ENCODE results near the gene RAP1GAP2. TPM values are rescaled to one million over a fixed set of nuclear protein-coding genes. Genes with fewer than 3 reads are reported as not detected.
"Not testable (repeated sequence)": the region's sequence is repeated elsewhere in the genome, so short reads cannot be mapped to it uniquely, and the experiment has no call there.

RAP1GAP2 gene
- total RNA-seq, 3 donors from 2014 or later (not counting 1 experiment from before 2014, with no cell fraction given), result 274 to 418 (median 390) TPM

DNA sequence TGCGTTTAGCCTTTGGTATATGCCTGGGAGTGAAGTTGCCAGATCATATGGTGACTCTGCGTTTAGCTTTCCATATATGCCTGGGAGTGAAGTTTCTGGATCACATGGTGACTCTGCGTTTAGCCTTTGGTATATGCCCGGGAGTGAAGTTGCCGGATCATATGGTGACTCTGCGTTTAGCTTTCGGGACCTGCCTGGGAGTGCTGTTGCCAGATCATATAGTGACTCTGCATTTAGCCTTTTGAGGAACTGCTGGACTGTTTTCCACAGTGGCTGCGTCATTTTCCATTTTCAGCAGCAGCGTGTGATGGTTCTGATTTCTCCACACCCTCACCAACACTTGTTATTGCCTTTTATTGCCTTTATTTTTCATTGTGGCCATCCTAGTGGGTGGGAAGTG lies 194.2 kb downstream of the RAP1GAP2 start:
- peaks cover 66% of the 10 kb centered on the region for H3K36me3 ChIP-seq (ENCODE audit: control insufficient read depth, insufficient read depth, low read length)
- Mint-ChIP-seq H3K27me3 (ENCODE audit: low read depth in 2 of 2) (no peaks in the 10 kb centered on the region), H3K36me3 (peaks cover 7% of the 10 kb centered on the region), H3K27ac (peak overlapping the region; percentile 14 to 58), H3K4me3 (no peak overlapping the region), H3K4me1 (peaks cover 12 to 14% of the 10 kb centered on the region in 2 donors), H3K9me3 (no peaks in the 10 kb centered on the region)
- intact Hi-C loops (cut with micrococcal nuclease), result no loop called here
- DNase-seq (no peak), ATAC-seq (no peak)
- H3K9me3 ChIP-seq (ENCODE audit: control insufficient read depth, insufficient read depth, low read length), result no peaks in the 10 kb centered on the region
- no peak overlapping the region for H3K27ac ChIP-seq (ENCODE audit: low read length)
- no peaks in the 10 kb centered on the region for H3K4me1 ChIP-seq (ENCODE audit: control insufficient read depth, insufficient read depth, low read length)
- TF ChIP-seq, protein P1, sequence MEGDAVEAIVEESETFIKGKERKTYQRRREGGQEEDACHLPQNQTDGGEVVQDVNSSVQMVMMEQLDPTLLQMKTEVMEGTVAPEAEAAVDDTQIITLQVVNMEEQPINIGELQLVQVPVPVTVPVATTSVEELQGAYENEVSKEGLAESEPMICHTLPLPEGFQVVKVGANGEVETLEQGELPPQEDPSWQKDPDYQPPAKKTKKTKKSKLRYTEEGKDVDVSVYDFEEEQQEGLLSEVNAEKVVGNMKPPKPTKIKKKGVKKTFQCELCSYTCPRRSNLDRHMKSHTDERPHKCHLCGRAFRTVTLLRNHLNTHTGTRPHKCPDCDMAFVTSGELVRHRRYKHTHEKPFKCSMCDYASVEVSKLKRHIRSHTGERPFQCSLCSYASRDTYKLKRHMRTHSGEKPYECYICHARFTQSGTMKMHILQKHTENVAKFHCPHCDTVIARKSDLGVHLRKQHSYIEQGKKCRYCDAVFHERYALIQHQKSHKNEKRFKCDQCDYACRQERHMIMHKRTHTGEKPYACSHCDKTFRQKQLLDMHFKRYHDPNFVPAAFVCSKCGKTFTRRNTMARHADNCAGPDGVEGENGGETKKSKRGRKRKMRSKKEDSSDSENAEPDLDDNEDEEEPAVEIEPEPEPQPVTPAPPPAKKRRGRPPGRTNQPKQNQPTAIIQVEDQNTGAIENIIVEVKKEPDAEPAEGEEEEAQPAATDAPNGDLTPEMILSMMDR (IDR thresholded peaks at IDR 0.05), result no peak
- WGBS (ENCODE audit: insufficient coverage), result 93% methylated on average over 9 of the region's 9 CpGs
- no peak overlapping the region for H3K4me3 ChIP-seq (ENCODE audit: low read length)
- no peaks in the 10 kb centered on the region for H3K27me3 ChIP-seq (ENCODE audit: control insufficient read depth, insufficient read depth, low read length)

DNA sequence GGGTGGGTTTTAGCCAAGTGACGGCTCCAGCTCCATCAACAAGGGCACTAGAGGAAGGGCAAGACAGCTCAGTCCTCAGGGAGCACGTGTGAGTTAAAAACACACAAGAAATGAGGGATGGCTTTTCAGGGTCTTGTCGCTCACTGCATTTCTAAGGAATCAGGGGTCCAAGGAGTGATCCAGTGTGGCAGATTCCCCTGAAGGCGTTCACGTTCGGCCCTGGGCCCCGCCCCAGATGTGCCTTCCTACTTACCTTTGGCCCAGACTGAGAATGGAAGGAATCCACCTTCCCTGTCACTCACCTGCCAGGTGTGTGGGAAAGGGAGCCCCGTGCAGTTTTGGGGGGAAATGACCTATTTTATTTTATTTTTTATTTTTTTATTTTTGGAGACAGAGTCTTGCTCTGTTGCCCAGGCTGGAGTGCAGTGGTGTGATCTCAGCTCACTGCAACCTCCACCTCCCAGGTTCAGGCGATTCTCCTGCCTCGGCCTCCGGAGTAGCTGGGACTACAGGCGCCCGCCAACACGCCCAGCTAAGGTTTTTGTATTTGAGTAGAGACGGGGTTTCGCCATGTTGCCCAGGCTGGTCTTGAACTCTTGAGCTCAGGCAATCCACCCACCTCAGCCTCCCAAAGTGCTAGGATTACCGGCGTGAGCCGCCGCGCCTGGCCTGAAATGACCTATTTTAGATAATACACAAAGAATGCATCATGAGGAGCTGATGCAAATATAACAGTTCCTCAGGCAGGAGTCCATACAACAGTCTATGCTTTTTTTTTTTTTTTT lies 195.3 kb downstream of the RAP1GAP2 start:
- H3K9me3 Mint-ChIP-seq; H3K27me3 Mint-ChIP-seq (ENCODE audit: low read depth in 2 of 2); H3K4me1 ChIP-seq (ENCODE audit: control insufficient read depth, insufficient read depth, low read length); H3K4me3 Mint-ChIP-seq; ATAC-seq; intact Hi-C loops (cut with micrococcal nuclease); H3K27me3 ChIP-seq (ENCODE audit: control insufficient read depth, insufficient read depth, low read length); H3K9me3 ChIP-seq (ENCODE audit: control insufficient read depth, insufficient read depth, low read length); H3K4me3 ChIP-seq (ENCODE audit: low read length); H3K36me3 Mint-ChIP-seq; H3K27ac ChIP-seq (ENCODE audit: low read length); H3K27ac Mint-ChIP-seq: not testable (repeated sequence)
- peaks cover 14 to 16% of the 10 kb centered on the region in 2 donors for H3K4me1 Mint-ChIP-seq
- peak in 1 of 2 donors; percentile 6 for DNase-seq
- peaks cover 67% of the 10 kb centered on the region for H3K36me3 ChIP-seq (ENCODE audit: control insufficient read depth, insufficient read depth, low read length)
- WGBS (ENCODE audit: insufficient coverage), result 98% methylated on average over 11 of the region's 21 CpGs

- DNase-seq (peak in 1 of 2 donors; percentile 13), ATAC-seq (no peak)
- intact Hi-C loops (cut with micrococcal nuclease), result no loop called here
- Histone ChIP-seq H3K4me1 (ENCODE audit: control insufficient read depth, insufficient read depth, low read length) (no peaks in the 10 kb centered on the region), H3K36me3 (ENCODE audit: control insufficient read depth, insufficient read depth, low read length) (peaks cover 81% of the 10 kb centered on the region), H3K27ac (ENCODE audit: low read length) (no peak overlapping the region), H3K4me3 (ENCODE audit: low read length) (no peak overlapping the region), H3K9me3 (ENCODE audit: control insufficient read depth, insufficient read depth, low read length) (no peaks in the 10 kb centered on the region), H3K27me3 (ENCODE audit: control insufficient read depth, insufficient read depth, low read length) (no peaks in the 10 kb centered on the region)
- Mint-ChIP-seq H3K27ac (no peak overlapping the region), H3K36me3 (peaks cover 16% of the 10 kb centered on the region), H3K4me3 (no peak overlapping the region), H3K27me3 (ENCODE audit: low read depth in 2 of 2) (no peaks in the 10 kb centered on the region), H3K4me1 (peaks cover 16 to 23% of the 10 kb centered on the region in 2 donors), H3K9me3 (no peaks in the 10 kb centered on the region)
- WGBS (ENCODE audit: insufficient coverage), result 93% methylated on average over 4 of the region's 6 CpGs
- TF ChIP-seq, protein P1 (IDR thresholded peaks at IDR 0.05), result no peak
These were observed 198.2 kb downstream of the RAP1GAP2 start for GRCh38 chr17:2994441-2994840.

DNA sequence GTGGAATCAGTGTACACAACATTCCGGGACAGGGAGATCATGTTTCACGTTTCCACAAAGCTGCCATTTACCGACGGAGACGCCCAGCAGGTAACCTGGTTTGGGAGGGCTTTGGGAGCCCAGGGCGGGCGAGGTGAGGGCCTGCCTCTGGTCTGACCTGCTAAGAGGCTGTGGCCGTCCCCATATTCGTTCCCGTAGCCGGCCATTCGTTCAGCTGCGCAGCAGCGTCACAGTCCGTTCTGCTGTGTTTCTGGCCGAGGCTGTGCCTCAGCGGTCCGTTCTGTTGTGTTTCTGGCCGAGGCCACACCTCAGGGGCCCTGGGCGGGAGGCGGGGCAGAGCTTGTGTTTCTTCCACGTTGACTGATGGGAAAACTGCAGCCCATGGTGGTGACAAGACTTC lies 199.1 kb downstream of the RAP1GAP2 start:
- H3K27me3 ChIP-seq (ENCODE audit: control insufficient read depth, insufficient read depth, low read length), result no peaks in the 10 kb centered on the region
- TF ChIP-seq, protein P1 (IDR thresholded peaks at IDR 0.05), result no peak
- H3K27ac ChIP-seq (ENCODE audit: low read length), result no peak overlapping the region
- no peaks in the 10 kb centered on the region for H3K4me1 ChIP-seq (ENCODE audit: control insufficient read depth, insufficient read depth, low read length)
- Mint-ChIP-seq H3K27ac (peak overlapping the region in 1 of 2 donors; percentile 45), H3K27me3 (ENCODE audit: low read depth in 2 of 2) (no peaks in the 10 kb centered on the region), H3K4me1 (peaks cover 7 to 16% of the 10 kb centered on the region in 2 donors), H3K36me3 (peaks cover 9% of the 10 kb centered on the region), H3K4me3 (no peak overlapping the region), H3K9me3 (no peaks in the 10 kb centered on the region)
- peaks cover 77% of the 10 kb centered on the region for H3K36me3 ChIP-seq (ENCODE audit: control insufficient read depth, insufficient read depth, low read length)
- peak in 1 of 2 donors; percentile 11 for DNase-seq
- intact Hi-C loops (cut with micrococcal nuclease), result no loop called here
- WGBS (ENCODE audit: insufficient coverage), result 94% methylated on average over 22 of the region's 22 CpGs
- no peak for ATAC-seq
- H3K9me3 ChIP-seq (ENCODE audit: control insufficient read depth, insufficient read depth, low read length), result no peaks in the 10 kb centered on the region
- H3K4me3 ChIP-seq (ENCODE audit: low read length), result no peak overlapping the region

Measured in natural killer cell (primary cell).